Measurements from ENCODE around the gene LAPTM5. TPM values are rescaled to one million over a fixed set of nuclear protein-coding genes. Genes with fewer than 3 reads are reported as not detected.

Gene LAPTM5
- total RNA-seq, 3 donors from 2014 or later: 41.3 to 130 (median 70.1) TPM

DNA sequence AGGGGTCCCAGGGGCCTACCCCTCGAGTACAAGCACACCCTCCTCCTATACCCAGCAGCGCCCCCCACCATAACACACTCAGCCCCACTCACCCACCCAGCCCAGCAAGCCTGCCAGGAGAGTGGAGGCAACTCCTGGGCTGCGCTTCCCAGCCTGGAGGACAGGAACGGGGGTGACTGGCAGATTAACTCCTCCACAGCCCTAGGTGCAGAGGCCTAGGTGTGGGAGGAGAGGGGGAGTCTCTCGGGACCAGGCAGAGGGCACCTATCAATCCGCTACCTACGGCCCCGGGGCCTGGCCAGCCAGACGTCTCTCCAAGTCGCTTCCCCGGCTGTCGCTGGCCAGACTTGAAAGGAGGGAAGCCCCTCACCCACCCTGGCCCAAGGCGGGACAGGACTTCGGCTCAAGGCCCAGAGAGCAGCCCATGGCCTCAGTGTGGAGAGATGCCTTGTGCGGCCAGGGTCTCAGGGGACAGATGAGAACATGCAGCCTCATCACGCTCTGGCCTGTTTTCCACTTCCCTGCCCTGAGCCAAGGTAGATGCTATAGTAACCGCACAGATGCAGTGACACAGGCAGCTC, 59.1 kb downstream of the LAPTM5 start:
- Histone ChIP-seq H3K27ac (peak overlapping the region; percentile 22 to 75), H3K4me3 (no peak overlapping the region), H3K4me1 (peaks cover 0 to 3% of the 10 kb centered on the region in 2 donors), H3K9me3 (no peaks in the 10 kb centered on the region), H3K36me3 (no peaks in the 10 kb centered on the region), H3K27me3 (no peaks in the 10 kb centered on the region)
- DNase-seq (ENCODE audit: low spot score in 2 of 2): peak in 1 of 2 donors; percentile 28
- TF ChIP-seq, protein P1, sequence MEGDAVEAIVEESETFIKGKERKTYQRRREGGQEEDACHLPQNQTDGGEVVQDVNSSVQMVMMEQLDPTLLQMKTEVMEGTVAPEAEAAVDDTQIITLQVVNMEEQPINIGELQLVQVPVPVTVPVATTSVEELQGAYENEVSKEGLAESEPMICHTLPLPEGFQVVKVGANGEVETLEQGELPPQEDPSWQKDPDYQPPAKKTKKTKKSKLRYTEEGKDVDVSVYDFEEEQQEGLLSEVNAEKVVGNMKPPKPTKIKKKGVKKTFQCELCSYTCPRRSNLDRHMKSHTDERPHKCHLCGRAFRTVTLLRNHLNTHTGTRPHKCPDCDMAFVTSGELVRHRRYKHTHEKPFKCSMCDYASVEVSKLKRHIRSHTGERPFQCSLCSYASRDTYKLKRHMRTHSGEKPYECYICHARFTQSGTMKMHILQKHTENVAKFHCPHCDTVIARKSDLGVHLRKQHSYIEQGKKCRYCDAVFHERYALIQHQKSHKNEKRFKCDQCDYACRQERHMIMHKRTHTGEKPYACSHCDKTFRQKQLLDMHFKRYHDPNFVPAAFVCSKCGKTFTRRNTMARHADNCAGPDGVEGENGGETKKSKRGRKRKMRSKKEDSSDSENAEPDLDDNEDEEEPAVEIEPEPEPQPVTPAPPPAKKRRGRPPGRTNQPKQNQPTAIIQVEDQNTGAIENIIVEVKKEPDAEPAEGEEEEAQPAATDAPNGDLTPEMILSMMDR (IDR thresholded peaks at IDR 0.05): no peak
- TF ChIP-seq POLR2A (IDR thresholded peaks at IDR 0.05) (no peak), POLR2AphosphoS5 (IDR thresholded peaks at IDR 0.05) (no peak)
- intact Hi-C loops (cut with DNase I; ENCODE audit: low total_unique reads): no loop called here

DNA sequence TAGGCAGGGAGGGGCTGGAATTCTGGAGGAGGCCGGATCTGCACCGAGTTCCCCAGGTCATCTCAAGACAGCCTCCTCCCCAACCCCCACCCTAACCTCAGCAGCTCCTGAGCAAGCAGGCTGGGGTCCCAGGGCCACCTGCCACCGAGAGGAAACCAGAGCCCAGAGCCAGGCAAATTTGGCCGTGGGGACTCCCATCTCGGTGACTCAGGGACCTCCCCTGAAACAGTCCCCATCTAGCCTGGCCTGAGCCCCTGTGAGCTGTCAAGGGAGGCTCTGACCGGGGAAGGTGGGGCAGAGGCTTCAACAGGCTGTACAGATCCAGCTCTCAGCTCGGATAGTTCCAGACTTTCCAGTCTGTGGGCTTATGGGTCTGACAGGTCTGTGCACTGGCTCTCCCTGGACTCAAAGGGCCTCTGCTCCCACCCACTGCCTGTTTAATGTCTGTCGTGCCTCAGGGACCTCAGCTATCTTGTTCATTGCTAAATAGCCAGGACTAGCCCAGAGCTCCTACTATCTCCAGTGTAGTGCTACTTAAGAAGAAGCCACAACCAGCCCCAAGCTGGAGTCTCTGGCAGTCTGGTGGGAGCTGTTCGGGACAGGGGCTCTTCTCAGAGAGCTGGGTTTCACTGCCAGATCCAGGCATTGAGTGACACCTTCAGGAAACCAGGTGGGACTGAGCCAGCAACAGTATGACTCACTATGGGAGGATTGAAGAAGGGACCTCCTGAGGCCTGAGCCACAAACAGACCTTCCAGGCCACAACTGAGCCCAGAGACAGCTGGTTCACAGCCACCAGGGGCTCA, 59.8 kb downstream of the LAPTM5 start:
- DNase-seq (ENCODE audit: low spot score in 2 of 2): peak in 1 of 2 donors; percentile 34
- H3K27ac ChIP-seq: peak overlapping the region; percentile 22 to 75
- no peak overlapping the region for H3K4me3 ChIP-seq
- no peaks in the 10 kb centered on the region for H3K27me3 ChIP-seq
- peaks cover 0 to 3% of the 10 kb centered on the region in 2 donors for H3K4me1 ChIP-seq
- H3K9me3 ChIP-seq: no peaks in the 10 kb centered on the region
- TF ChIP-seq, protein P1 (IDR thresholded peaks at IDR 0.05): no peak
- TF ChIP-seq POLR2A (IDR thresholded peaks at IDR 0.05) (no peak), POLR2AphosphoS5 (IDR thresholded peaks at IDR 0.05) (no peak)
- intact Hi-C loops (cut with DNase I; ENCODE audit: low total_unique reads): no loop called here
- no peaks in the 10 kb centered on the region for H3K36me3 ChIP-seq

DNA sequence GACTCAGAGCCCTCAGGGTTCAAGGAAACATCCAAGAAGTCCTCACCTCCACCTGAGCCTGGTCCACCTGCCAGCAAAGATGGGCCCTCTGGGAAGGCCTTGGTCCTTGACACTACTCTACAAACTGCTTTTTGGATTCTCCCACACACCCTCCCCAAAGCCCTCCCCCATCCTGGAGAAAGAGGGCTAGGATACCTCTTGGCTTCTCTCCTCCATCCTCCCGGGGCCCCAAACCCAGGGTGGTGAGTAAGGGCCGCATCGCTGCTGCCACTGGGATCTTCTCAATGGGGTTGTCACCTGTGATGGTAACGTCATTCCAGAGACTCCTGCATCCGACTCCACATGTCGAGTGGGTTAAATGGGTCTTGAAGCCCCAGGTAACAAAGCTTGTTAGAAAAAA, 60.7 kb downstream of the LAPTM5 start:
- intact Hi-C loops (cut with DNase I; ENCODE audit: low total_unique reads): no loop called here
- Histone ChIP-seq H3K27ac (peak overlapping the region in 1 of 2 donors; percentile 75), H3K4me1 (peaks cover 0 to 3% of the 10 kb centered on the region in 2 donors)

DNA sequence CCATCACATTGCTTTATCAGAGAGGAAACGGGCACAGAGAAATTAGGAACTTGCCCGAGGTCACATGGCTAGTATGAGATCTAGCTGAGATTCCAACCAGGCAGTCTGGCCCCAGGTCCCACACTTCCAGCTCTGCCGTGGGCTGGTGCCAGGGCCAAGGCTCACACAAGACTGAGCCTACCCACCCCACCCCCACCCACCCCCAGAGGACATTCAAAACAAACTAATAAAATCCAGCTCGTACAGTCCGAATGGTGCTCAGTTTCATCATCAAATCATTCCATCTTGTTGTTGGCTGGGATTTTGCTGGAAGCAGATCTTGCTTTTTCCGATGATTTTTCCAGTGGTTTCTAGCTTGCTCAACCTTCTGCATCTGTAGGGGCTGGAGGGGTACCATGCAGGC, 62.1 kb downstream of the LAPTM5 start:
- Histone ChIP-seq H3K27me3 (no peaks in the 10 kb centered on the region), H3K27ac (peak overlapping the region in 1 of 2 donors; percentile 63), H3K4me3 (no peak overlapping the region), H3K36me3 (no peaks in the 10 kb centered on the region), H3K9me3 (no peaks in the 10 kb centered on the region), H3K4me1 (peaks cover 0 to 3% of the 10 kb centered on the region in 2 donors)
- peak in 1 of 2 donors; percentile 34 for DNase-seq (ENCODE audit: low spot score in 2 of 2)
- TF ChIP-seq, protein P1 (IDR thresholded peaks at IDR 0.05): no peak
- no peak for TF ChIP-seq POLR2A (IDR thresholded peaks at IDR 0.05)
- peak in 2 of 3 donors; percentile 36 to 52 for TF ChIP-seq POLR2AphosphoS5 (IDR thresholded peaks at IDR 0.05)
- intact Hi-C loops (cut with DNase I; ENCODE audit: low total_unique reads): no loop called here

More for the DNA sequence above, 60.7 kb downstream of the LAPTM5 start:
- Histone ChIP-seq H3K9me3 (no peaks in the 10 kb centered on the region), H3K27me3 (no peaks in the 10 kb centered on the region), H3K36me3 (no peaks in the 10 kb centered on the region), H3K4me3 (no peak overlapping the region)
- DNase-seq (ENCODE audit: low spot score in 2 of 2): peak in 1 of 2 donors; percentile 47
- TF ChIP-seq, protein P1 (IDR thresholded peaks at IDR 0.05): no peak
- TF ChIP-seq POLR2A (IDR thresholded peaks at IDR 0.05) (no peak), POLR2AphosphoS5 (IDR thresholded peaks at IDR 0.05) (no peak)
